AG20443 (cell line): Measurements from ENCODE around the gene PRRG1.
"Not testable (repeated sequence)": the region's sequence is repeated elsewhere in the genome, so short reads cannot be mapped to it uniquely, and the experiment has no call there.

Experiments used
- DNase-seq: peaks from one replicate; pipeline ENCODE4 v3.0.0; 2012; ENCODE audit warnings: low spot score, mixed read lengths

PRRG1 gene

GRCh38 chrX:37378404-37378803 is 29.2 kb downstream of the PRRG1 start:
- no peak for DNase-seq

GRCh38 chrX:37378830-37379229 is 29.7 kb downstream of the PRRG1 start:
- DNase-seq = no peak

- DNase-seq = no peak
Measured at GRCh38 chrX:37380256-37380655, 31.1 kb downstream of the PRRG1 start.

- DNase-seq = no peak
Measured at GRCh38 chrX:37380924-37381323, 31.8 kb downstream of the PRRG1 start.

GRCh38 chrX:37383313-37383712 is 34.1 kb downstream of the PRRG1 start:
- no peak for DNase-seq

- DNase-seq = no peak
Measured at GRCh38 chrX:37388413-37388812, 39.2 kb downstream of the PRRG1 start.

GRCh38 chrX:37405956-37406355 is 56.8 kb downstream of the PRRG1 start:
- DNase-seq = no peak

GRCh38 chrX:37407736-37408135 is 58.6 kb downstream of the PRRG1 start:
- DNase-seq = no peak

- no peak for DNase-seq
Measured at GRCh38 chrX:37409278-37409677, 60.1 kb downstream of the PRRG1 start.

GRCh38 chrX:37420185-37420584 is 71.0 kb downstream of the PRRG1 start:
- DNase-seq = no peak

DNA sequence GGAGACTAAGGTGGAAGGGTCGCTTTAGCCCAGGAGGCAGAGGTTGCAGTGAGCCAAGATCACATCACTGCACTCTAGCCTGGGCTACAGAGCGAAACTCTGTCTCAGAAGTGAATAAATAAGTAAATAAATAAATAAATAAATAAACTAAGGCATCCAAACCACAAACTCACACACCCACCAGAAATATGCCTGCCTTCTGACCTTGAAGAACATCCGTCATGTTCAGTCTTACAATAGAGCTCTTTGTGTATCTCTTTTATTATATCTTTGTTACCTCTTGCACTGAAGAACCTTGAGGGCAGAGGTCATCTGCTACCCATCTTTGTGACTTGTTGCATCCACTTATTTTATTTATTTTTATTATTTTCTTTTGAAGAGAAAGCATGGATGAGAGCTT is 71.6 kb downstream of the PRRG1 start:
- DNase-seq = no peak

DNA sequence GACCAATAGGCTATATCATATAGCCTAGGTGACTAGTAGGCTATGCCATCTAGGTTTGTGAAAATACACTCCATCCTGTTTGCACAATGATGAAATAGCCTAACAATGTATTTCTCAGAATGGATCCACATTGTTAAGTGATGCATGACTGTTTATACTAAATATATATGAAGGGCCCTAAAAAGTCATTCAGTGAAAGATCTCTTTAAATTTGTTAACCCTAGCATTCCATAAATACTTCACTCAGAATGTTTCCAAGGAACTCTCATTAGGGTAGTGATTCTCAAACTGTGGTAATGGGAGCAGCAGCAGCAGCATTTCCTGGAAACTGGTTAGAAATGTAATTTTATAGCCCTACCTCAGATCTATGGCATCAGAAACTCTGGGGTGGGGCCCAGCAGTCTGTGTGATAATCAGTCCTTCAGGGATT is 74.9 kb downstream of the PRRG1 start:
- no peak for DNase-seq

DNA sequence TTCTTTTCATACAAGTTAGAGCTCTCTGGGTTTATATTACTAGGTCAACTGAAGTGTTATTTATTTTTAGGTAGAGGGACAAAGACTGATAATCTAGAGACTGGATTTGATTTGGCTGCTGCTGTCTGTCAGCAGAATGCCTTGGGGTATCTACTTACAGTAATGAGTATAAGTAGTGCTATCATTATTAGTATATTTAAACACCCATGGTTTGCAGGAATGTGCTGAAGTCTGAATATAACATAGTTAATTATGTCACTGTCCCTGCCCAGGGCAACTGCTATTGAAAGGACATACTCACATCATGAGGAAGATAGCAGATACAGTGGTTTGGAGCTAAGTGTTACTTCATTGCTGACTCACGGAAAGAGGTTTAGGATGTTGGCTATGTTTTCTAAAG is 76.2 kb downstream of the PRRG1 start:
- no peak for DNase-seq

DNA sequence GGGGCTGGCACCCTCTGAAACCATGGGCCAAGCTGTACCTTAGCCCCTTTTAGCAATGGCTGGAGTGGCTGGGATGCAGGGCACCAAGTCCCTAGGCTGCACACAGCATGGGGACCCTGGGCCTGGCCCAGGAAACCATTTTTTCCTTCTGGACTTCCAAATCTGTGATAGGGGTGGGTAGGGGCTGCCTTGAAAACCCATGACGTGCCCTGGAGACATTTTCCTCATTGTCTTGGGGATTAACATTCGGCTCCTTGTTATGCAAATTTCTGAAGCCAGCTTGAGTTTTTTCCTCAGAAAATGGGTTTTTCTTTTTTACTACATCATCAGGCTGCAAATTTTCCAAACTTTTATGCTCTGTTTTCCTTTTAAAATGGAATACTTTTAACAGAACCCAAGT is 79.8 kb downstream of the PRRG1 start:
- not testable (repeated sequence) for DNase-seq

- DNase-seq = no peak
Measured at GRCh38 chrX:37434362-37434761, 85.2 kb downstream of the PRRG1 start.

DNA sequence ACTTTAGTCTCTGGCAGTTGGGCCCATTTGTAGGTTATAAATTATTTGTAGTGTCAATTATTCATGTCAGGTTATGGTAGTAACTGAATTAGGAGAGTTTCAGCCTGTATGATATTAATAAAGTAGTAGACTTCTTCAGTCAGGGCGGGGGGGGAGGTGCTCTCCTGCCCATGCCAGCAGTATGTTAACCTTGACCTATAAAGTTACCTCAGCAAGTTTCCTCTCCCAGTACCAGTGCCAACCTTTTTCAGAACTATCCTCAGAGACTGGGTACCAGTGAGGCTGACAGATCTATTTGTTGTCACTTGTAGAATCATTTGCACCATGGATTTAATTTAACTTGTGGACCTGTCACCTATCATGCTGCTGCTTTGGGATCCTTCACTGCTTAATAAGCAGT is 88.0 kb downstream of the PRRG1 start:
- DNase-seq = no peak

GRCh38 chrX:37441377-37441776 is 92.2 kb downstream of the PRRG1 start:
- DNase-seq = no peak

DNA sequence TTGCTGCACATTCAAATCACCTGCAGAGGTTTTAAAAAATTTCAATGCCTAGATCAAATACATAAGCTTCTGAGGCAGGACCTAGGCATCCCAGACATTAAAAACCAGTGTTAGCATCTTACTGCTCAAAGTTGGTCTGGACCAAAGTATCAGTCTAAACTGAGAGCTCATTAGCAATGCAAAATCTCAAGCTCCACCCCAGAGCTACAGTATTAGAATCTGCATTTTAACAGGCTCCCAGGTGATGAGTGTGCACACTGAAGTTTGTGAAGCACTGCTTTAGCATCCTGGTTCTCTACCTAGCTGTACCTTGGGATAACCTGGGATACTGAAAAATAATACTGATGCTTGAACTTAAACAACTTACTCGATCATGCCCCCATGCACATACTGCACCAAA is 96.0 kb downstream of the PRRG1 start:
- DNase-seq = no peak

DNA sequence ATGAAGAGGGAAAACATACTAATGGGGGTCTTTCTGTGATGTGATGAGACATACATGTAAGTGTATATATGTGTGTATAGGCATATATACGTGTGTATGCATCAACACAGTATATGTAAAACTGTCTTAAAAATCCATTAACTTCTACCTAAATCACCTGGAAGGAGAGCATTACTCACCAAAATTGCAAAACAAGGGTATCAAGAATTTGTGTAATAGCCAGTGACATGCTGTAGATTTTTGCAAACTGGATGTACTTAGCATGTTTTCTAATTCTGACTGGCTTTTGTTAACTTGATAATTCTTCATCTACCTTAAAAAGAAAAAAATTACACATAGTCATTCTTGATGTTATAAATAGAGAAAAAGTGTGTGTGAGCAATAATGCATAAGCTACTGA is 104.7 kb downstream of the PRRG1 start:
- DNase-seq = no peak

GRCh38 chrX:37454537-37455285 is 105.5 kb downstream of the PRRG1 start:
- peak; percentile 9 for DNase-seq

- no peak for DNase-seq
Measured at GRCh38 chrX:37455381-37455780, 106.2 kb downstream of the PRRG1 start.

- DNase-seq = not testable (repeated sequence)
Measured at GRCh38 chrX:37460285-37460684, 111.1 kb downstream of the PRRG1 start.

DNA sequence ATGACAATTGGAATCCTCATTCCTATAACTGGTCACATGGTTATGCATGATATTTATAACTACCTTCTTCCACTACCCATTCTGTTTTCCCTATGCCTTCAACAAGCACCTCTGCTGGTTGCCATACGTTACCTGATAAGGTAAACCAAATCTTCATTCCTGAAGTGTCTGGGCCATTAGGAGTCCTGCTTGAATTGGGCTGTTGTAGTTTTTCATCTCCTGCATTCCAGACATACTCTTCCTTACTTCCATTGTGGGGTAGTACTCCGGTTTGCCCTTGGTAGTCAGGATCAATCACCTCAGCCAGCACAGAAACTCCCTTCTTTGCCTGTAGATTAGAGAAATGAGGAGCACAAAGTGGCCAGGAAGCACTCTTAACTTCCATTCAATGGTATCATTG is 113.2 kb downstream of the PRRG1 start:
- DNase-seq = no peak

DNA sequence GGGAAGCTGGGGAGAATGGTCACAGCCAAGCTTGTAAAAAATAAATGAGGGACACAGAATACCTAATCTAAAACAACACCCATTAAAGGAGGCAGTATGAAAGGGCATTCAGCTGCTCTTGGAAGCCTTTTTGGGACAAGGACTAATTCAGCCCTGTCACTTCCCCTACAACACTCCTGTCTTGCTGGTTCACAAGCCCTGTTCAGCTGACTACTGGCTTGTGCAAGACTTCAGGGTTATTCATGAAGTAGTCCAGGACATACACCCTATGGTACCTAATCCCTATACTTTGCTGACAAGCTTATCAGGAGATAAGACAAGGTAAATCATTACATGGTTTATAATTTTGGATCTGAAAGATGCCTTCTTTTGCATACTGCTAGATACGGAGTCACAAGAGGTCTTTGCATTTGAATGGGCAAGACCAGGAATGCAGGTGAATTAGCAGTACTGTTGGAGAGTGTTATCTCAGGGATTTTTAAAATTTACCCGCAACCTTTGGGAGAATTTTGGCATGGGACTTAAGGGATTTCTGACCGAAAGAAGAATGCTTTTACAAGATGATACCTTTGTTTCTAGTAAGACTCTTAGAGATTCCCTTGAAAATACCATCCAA is 119.1 kb downstream of the PRRG1 start:
- DNase-seq = no peak
